OCI-LY3 (cell line): ENCODE data around the gene PTGR3.

ENCODE experiments used
- H2AFZ ChIP-seq: fragments of 200-600, 300-600 bp; shearing (Covaris generic); 2 replicates; pipeline ENCODE4 v1.6.0; 2014; ENCODE audit warnings: antibody characterized with exemption, low read depth, low read length
- H3K27ac ChIP-seq: fragments of 200-600, 300-600 bp; sonication (generic); 2 replicates; pipeline ENCODE4 v1.5.1; 2014; ENCODE audit warnings: mild to moderate bottlenecking, low read length, moderate library complexity, mixed read lengths
- H3K27me3 ChIP-seq: fragments of 200-600, 300-600 bp; sonication (generic); 2 replicates; pipeline ENCODE4 v1.6.1; 2014; ENCODE audit warnings: low read depth, low read length, mixed read lengths
- H3K36me3 ChIP-seq: fragments of 200-600, 300-600 bp; sonication (generic); replicated peaks from 2 replicates; pipeline ENCODE3; 2014; ENCODE audit warnings: low read depth, low read length, mixed read lengths
- H3K4me1 ChIP-seq: fragments of 300-600, 200-600 bp; sonication (generic); 2 replicates; pipeline ENCODE4 v1.6.1; 2014; ENCODE audit warnings: low read length, mixed read lengths
- H3K4me2 ChIP-seq: fragments of 200-600, 300-600 bp; sonication (generic); 2 replicates; pipeline ENCODE4 v1.6.1; 2014; ENCODE audit warnings: low read length, mixed read lengths
- H3K4me3 ChIP-seq: fragments of 300-600, 200-600 bp; sonication (generic); 2 replicates; pipeline ENCODE4 v1.5.1; 2014; ENCODE audit warnings: antibody characterized with exemption, mild to moderate bottlenecking, low read length, moderate library complexity
- H3K79me2 ChIP-seq: fragments of 300-600, 200-600 bp; shearing (Covaris generic); 2 replicates; pipeline ENCODE4 v1.6.1; 2014; ENCODE audit warnings: mild to moderate bottlenecking, low read length, mixed read lengths
- H3K9ac ChIP-seq: fragments of 300-600, 200-600 bp; shearing (Covaris generic); 2 replicates; pipeline ENCODE4 v1.6.0; 2014; ENCODE audit warnings: mild to moderate bottlenecking, low read length, moderate library complexity
- H3K9me3 ChIP-seq: fragments of 200-600, 300-600 bp; shearing (Covaris generic); 2 replicates; pipeline ENCODE4 v1.6.1; 2014; ENCODE audit warnings: low read length, mixed read lengths; ENCODE audit not compliant: insufficient read depth
- H4K20me1 ChIP-seq: fragments of 200-600, 300-600 bp; sonication (generic); 2 replicates; pipeline ENCODE4 v1.6.1; 2016; ENCODE audit warnings: low read length, mixed read lengths; ENCODE audit not compliant: insufficient read depth
- EZH2phosphoT487 ChIP-seq: fragments of 200-600 bp; shearing (Covaris generic); IDR thresholded peaks from 2 replicates; pipeline ENCODE4 v1.6.1; 2018; ENCODE audit warnings: antibody characterized with exemption, mixed run types, low read depth
- TF ChIP-seq, protein P1 (sequence below): fragments of 200-600, 300-600 bp; sonication (generic); IDR thresholded peaks from 2 replicates; pipeline ENCODE4 v1.5.1; 2014; ENCODE audit warnings: antibody characterized with exemption, low read length, low read depth

PTGR3 gene

DNA sequence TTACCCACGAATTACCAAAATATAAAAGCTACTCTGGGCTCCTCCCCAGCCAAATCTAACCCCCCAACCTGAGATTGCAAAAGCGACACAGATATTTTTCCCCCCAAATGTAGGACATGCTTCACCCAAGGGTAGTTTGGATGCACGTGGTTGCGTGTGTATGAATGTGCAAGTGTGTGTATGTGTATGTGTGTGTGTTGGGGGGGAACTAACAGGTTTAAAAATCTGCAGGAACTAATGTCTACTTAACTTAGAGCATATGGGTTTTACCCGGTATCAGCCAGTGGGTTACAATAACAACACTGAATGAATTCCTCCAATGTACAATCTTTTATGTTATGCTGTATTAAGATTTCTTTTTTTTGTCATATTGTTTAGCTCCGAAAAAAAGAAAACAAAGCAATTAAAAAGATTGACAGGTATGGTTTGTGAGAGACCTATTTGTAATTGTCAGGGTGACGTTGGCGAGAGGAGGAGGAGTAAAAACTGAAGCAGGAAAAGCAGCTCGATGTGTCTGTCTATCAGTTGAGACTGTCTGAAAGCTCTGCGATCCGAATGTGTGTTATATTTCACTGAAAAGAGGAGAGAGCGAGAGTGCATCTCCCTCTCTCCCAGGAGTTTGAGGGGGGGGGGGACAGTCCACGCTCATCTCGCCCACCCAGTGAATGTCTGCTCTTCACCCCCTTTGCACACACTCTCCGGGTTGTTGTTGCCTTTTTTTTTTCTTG lies 1.5 kb upstream of the PTGR3 start, which contains the start of gene TSHZ1:
TSHZ1 (plus strand) TSS at position 524 of the 728 bp plus-strand sequence. CDS start 1,080 bp downstream, outside the sequence.
- Histone ChIP-seq H3K36me3 (peaks cover 32% of the 10 kb centered on the region), H4K20me1 (peaks cover 56% of the 10 kb centered on the region), H3K4me2 (peak within 1 kb of the TSS; percentile 85), H3K4me3 (peak within 1 kb of the TSS; percentile 79), H3K9me3 (no peaks in the 10 kb centered on the region), H2AFZ (peak within 1 kb of the TSS; percentile 53), H3K9ac (peak within 1 kb of the TSS; percentile 89), H3K27ac (peak within 1 kb of the TSS; percentile 82), H3K4me1 (peaks cover 45% of the 10 kb centered on the region), H3K27me3 (no peaks in the 10 kb centered on the region), H3K79me2 (peaks cover 91% of the 10 kb centered on the region)
- TF ChIP-seq, protein P1, sequence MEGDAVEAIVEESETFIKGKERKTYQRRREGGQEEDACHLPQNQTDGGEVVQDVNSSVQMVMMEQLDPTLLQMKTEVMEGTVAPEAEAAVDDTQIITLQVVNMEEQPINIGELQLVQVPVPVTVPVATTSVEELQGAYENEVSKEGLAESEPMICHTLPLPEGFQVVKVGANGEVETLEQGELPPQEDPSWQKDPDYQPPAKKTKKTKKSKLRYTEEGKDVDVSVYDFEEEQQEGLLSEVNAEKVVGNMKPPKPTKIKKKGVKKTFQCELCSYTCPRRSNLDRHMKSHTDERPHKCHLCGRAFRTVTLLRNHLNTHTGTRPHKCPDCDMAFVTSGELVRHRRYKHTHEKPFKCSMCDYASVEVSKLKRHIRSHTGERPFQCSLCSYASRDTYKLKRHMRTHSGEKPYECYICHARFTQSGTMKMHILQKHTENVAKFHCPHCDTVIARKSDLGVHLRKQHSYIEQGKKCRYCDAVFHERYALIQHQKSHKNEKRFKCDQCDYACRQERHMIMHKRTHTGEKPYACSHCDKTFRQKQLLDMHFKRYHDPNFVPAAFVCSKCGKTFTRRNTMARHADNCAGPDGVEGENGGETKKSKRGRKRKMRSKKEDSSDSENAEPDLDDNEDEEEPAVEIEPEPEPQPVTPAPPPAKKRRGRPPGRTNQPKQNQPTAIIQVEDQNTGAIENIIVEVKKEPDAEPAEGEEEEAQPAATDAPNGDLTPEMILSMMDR = no peak
- no peak for TF ChIP-seq EZH2phosphoT487

DNA sequence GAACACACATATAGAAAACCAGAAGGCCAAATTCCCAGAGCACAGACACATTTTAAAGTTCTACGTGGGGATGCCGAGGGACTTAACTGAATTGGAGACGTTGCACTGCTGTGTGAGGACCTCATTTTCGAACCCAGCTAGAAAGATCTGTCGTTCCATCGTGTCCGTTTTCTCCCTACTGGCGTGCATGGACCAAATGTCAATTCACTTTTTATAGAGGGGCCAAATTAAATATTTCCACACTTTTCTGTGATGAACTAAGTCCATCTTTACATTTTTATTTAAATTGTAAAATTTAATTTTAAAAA lies 966 bp upstream of the PTGR3 start:
- Histone ChIP-seq H3K9me3 (no peaks in the 10 kb centered on the region), H3K4me1 (peaks cover 39% of the 10 kb centered on the region), H3K79me2 (peaks cover 91% of the 10 kb centered on the region), H3K4me2 (peak overlapping the region; percentile 85), H3K27ac (peak overlapping the region; percentile 82), H3K36me3 (peaks cover 26% of the 10 kb centered on the region), H3K27me3 (no peaks in the 10 kb centered on the region), H3K4me3 (peak overlapping the region; percentile 79), H3K9ac (peak overlapping the region; percentile 89), H4K20me1 (peaks cover 56% of the 10 kb centered on the region), H2AFZ (peak overlapping the region; percentile 53)
- TF ChIP-seq EZH2phosphoT487 = no peak

DNA sequence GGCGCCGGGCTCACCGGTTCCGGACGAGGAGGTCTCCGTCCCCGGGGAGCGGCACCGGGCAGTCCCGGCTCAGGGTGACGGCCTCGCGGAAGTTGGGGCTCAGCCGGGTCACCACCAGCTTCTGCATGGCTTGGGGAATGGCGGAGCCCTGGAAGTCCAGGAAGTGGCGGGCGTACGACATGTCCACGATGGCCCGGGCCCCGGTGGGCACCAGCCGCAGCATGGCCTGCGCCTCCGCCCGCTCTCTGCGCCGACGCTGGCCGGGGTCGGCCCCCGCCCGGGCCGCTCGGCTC lies 157 bp downstream of the PTGR3 start:
- H3K36me3 ChIP-seq = peaks cover 15% of the 10 kb centered on the region
- peak overlapping the region; percentile 87 for H3K4me2 ChIP-seq
- H3K4me1 ChIP-seq = peaks cover 33% of the 10 kb centered on the region
- TF ChIP-seq EZH2phosphoT487 = no peak
- TF ChIP-seq, protein P1 = no peak
- peak overlapping the region; percentile 79 for H3K4me3 ChIP-seq
- no peaks in the 10 kb centered on the region for H3K27me3 ChIP-seq
- peak overlapping the region; percentile 89 for H3K9ac ChIP-seq
- no peaks in the 10 kb centered on the region for H3K9me3 ChIP-seq
- 0 out of 2 replicates have a peak overlapping the region, but pooled peaks have one; percentile 4 for H2AFZ ChIP-seq
- peak overlapping the region; percentile 82 for H3K27ac ChIP-seq
- peaks cover 91% of the 10 kb centered on the region for H3K79me2 ChIP-seq
- H4K20me1 ChIP-seq = peaks cover 56% of the 10 kb centered on the region

DNA sequence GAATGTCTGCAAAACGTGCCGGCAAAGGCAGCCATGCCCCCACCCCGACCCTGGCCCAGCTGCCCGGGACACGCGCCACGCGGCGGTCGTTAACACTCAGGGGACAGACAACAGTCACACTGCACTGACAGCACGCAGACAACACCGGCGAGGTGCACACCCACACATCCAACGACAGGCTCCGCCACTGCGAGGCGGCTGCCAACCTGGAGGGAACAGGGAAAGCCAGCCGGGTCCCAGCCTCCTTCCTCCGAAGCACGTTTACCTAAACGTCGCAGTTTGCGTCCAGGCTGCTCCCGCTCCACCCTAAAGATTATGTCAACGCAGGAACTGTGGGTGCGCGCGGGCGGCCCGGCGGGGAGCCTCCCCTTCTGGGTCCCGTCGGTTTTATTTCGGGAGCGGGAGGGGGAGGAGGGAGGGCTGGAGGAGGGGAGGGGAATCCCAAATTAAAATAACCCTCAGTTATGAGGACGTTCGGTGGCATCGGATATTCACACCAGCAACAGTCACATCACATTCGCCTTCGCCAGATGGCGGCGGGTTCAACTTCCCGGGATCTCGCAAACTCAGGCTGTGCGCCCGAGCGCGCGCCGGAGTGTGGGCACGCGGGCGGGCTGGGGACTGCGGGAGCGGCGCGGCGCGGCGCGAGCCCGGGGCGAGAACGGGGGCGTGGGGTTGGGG lies 644 bp downstream of the PTGR3 start:
- Histone ChIP-seq H3K9me3 (no peaks in the 10 kb centered on the region), H3K79me2 (peaks cover 91% of the 10 kb centered on the region), H3K36me3 (peaks cover 10% of the 10 kb centered on the region), H3K27ac (peak overlapping the region; percentile 82), H3K4me1 (peaks cover 29% of the 10 kb centered on the region), H3K4me3 (peak overlapping the region; percentile 79), H4K20me1 (peaks cover 56% of the 10 kb centered on the region), H3K9ac (peak overlapping the region; percentile 89), H3K4me2 (peak overlapping the region; percentile 87), H2AFZ (0 out of 2 replicates have a peak overlapping the region, but pooled peaks have one; percentile 4), H3K27me3 (no peaks in the 10 kb centered on the region)
- TF ChIP-seq, protein P1 = no peak; the same call in 1 of the 2 replicates
- TF ChIP-seq EZH2phosphoT487 = no peak
